ENCODE results near the gene HSP90AB1.

GRCh38 chr6:44228031-44228430 is 18.9 kb upstream of the HSP90AB1 start:
- TF ChIP-seq CTCF (IDR thresholded peaks at IDR 0.05), result no peak
- TF ChIP-seq EP300 (IDR thresholded peaks at IDR 0.05), result no peak
- TF ChIP-seq POLR2A (IDR thresholded peaks at IDR 0.05), result no peak
- TF ChIP-seq POLR2AphosphoS5 (IDR thresholded peaks at IDR 0.05), result no peak

All from stomach (tissue), 4 donors.